ENCODE results near the gene ING2.

DNA sequence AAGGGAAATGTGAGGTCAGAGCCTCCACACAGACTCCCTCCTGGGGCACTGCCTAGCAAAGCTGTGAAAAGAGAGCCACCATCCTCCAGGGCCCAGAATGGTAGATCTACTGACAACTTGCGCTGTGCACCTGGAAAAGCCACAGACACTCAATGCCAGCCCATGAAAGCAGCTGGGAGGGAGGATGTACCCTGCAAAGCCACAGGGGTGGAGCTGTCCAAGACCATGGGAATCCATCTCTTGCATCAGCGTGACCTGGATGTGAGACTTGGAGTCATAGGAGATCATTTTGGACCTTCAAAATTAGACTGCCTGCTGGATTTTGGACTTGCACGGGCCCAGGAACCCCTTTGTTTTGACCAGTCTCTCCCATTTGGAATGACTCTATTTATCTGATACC, 37.6 kb upstream of the ING2 start:
- TF ChIP-seq, protein P1, sequence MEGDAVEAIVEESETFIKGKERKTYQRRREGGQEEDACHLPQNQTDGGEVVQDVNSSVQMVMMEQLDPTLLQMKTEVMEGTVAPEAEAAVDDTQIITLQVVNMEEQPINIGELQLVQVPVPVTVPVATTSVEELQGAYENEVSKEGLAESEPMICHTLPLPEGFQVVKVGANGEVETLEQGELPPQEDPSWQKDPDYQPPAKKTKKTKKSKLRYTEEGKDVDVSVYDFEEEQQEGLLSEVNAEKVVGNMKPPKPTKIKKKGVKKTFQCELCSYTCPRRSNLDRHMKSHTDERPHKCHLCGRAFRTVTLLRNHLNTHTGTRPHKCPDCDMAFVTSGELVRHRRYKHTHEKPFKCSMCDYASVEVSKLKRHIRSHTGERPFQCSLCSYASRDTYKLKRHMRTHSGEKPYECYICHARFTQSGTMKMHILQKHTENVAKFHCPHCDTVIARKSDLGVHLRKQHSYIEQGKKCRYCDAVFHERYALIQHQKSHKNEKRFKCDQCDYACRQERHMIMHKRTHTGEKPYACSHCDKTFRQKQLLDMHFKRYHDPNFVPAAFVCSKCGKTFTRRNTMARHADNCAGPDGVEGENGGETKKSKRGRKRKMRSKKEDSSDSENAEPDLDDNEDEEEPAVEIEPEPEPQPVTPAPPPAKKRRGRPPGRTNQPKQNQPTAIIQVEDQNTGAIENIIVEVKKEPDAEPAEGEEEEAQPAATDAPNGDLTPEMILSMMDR (IDR thresholded peaks at IDR 0.05; ENCODE audit: control extremely low read depth in 1 of 3, insufficient read depth in 1 of 3, low read depth in 1 of 3, low read length in 3 of 3) = no peak
- no peak for TF ChIP-seq TAF1 (IDR thresholded peaks at IDR 0.05; ENCODE audit: low read depth, low read length)
- TF ChIP-seq SAP30 (IDR thresholded peaks at IDR 0.05; ENCODE audit: insufficient read depth, insufficient replicate concordance, low read length) = no peak
- TF ChIP-seq RAD21 (IDR thresholded peaks at IDR 0.05 in 1 of 2, conservative IDR thresholded peaks at IDR 0.05 in 1 of 2; ENCODE audit: low read depth in 2 of 2, low read length in 2 of 2) = no peak
- TF ChIP-seq POLR2A (IDR thresholded peaks at IDR 0.05; ENCODE audit: control extremely low read depth in 1 of 2, low read depth in 2 of 2, low read length in 2 of 2) = no peak
- no peak for TF ChIP-seq HDAC2 (IDR thresholded peaks at IDR 0.05; ENCODE audit: borderline replicate concordance in 1 of 2, low read depth in 2 of 2, low read length in 2 of 2)
- no peak for TF ChIP-seq YY1 (IDR thresholded peaks at IDR 0.05; ENCODE audit: low read depth, low read length)
- TF ChIP-seq EZH2 (IDR thresholded peaks at IDR 0.05; ENCODE audit: low read depth, low read length, severe bottlenecking) = no peak
- no peak for TF ChIP-seq RFX5 (IDR thresholded peaks at IDR 0.05; ENCODE audit: borderline replicate concordance, low read depth, low read length)
- no peak for TF ChIP-seq TCF12 (IDR thresholded peaks at IDR 0.05; ENCODE audit: low read depth, low read length)
- no peak for TF ChIP-seq NANOG (IDR thresholded peaks at IDR 0.05; ENCODE audit: insufficient read depth, low read depth, low read length, poor library complexity, severe bottlenecking)
- no peak for TF ChIP-seq JUND (IDR thresholded peaks at IDR 0.05; ENCODE audit: low read length)
- no peak for TF ChIP-seq PHF8 (conservative IDR thresholded peaks at IDR 0.05; ENCODE audit: low read depth, low read length)

Measured in H1 (cell line).